Activated CD8-positive, alpha-beta T cell treated with anti-CD3 and anti-CD28 coated beads for 36 hours (primary cell): ENCODE results near the gene RPAIN. TPM values are rescaled to one million over a fixed set of nuclear protein-coding genes. Genes with fewer than 3 reads are reported as not detected.

Source experiments
- ATAC-seq: fragments of 200-7000 bp; cut with Tn5 transposase; one replicate; pipeline ENCODE4 v1.10.0; 2021; ENCODE audit warnings: mild to moderate bottlenecking, moderate library complexity
- CTCF ChIA-PET: fragments of 350-600 bp; sonication (Branson Sonifier 250); formaldehyde crosslinking; loops from one replicate; lab custom pipeline; 2021; ENCODE audit warnings: antibody characterized with exemption; lab: Charles Lee
- POLR2A ChIA-PET: fragments of 350-600 bp; sonication (Branson Sonifier 250); formaldehyde crosslinking; loops from one replicate; lab custom pipeline; 2021; ENCODE audit warnings: antibody characterized with exemption; lab: Charles Lee
- DNase-seq: peaks from one replicate; pipeline ENCODE4 v3.0.0-alpha.2; 2020
- H3K27ac Mint-ChIP-seq: one replicate; pipeline ENCODE4 v1.8.0; 2021; ENCODE audit warnings: mild to moderate bottlenecking, mixed read lengths
- H3K27me3 Mint-ChIP-seq: one replicate; pipeline ENCODE4 v1.8.0; 2021; ENCODE audit warnings: mixed read lengths
- H3K36me3 Mint-ChIP-seq: one replicate; pipeline ENCODE4 v1.8.0; 2021; ENCODE audit warnings: low read depth, mixed read lengths
- H3K4me1 Mint-ChIP-seq: one replicate; pipeline ENCODE4 v1.8.0; 2021; ENCODE audit warnings: low read depth, mixed read lengths
- H3K4me3 Mint-ChIP-seq: one replicate; pipeline ENCODE4 v1.8.0; 2021; ENCODE audit warnings: mild to moderate bottlenecking, moderate library complexity, mixed read lengths
- H3K9me3 Mint-ChIP-seq: one replicate; pipeline ENCODE4 v1.8.0; 2021; ENCODE audit warnings: mixed read lengths
- intact Hi-C: fragments of 100-400 bp; cut with micrococcal nuclease; formaldehyde crosslinking; loops from one replicate; pipeline ENCODE4 v1.10.0; 2022
- total RNA-seq, 2 experiments: library from RNA; stranded (reverse); gene quantifications; one replicate each; pipeline ENCODE4 v1.2.3, GENCODE V29; 2021
- TF ChIP-seq, protein P1 (sequence below): fragments of 200-600 bp; IDR thresholded peaks from one replicate; pipeline ENCODE4 v1.8.0; 2022; ENCODE audit warnings: antibody characterized with exemption, mild to moderate bottlenecking

Gene RPAIN, protein sequence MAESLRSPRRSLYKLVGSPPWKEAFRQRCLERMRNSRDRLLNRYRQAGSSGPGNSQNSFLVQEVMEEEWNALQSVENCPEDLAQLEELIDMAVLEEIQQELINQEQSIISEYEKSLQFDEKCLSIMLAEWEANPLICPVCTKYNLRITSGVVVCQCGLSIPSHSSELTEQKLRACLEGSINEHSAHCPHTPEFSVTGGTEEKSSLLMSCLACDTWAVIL
- total RNA-seq: 10 to 100 TPM; 56.9 to 61.4 TPM

DNA sequence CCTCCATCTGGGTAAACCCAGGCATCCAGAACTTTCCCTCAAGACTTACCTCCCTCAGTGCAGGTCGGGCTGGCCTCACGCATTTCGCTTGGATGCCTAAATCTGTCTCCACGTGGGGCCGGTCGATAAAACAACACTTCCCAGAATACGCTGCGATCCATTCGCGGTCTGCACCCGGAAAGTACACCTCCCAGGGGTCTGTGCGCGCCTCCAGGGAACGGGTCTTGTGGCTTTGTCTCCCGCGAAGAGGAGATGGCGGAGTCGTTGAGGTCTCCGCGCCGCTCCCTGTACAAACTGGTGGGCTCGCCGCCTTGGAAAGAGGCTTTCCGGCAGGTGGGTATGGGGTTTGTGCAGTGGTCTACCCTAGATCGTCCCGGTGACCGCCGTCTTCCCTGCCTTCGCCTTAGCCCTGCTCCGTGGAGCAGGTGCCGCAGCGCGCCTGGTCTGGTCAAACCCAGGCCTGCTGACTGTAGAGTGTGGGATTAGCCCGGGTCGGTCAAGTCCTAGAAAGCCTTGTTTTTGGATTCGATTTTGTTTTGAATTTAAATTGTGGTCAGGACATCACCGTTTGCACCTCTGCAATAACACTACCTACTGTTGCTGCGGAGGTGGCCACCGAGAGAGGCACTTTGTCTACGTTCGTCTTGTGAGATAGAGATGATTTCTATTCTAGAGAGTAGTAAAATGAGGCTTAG lies at the start of gene RPAIN:
TSS of gene RPAIN (plus strand) at position 224 of the 695 bp plus-strand sequence. CDS start at position 253, 29 bp downstream.
- Mint-ChIP-seq H3K9me3 (no peaks in the 10 kb centered on the region), H3K4me3 (peak within 1 kb of the TSS; percentile 100), H3K36me3 (peaks cover 57% of the 10 kb centered on the region), H3K27ac (peak within 1 kb of the TSS; percentile 100), H3K27me3 (no peaks in the 10 kb centered on the region), H3K4me1 (peaks cover 43% of the 10 kb centered on the region)
- CTCF ChIA-PET: interaction anchor here (3.8 kb wide), 1 partner anchor 19 kb away, joined by 43 read pairs; the partner anchor contains the start of gene C1QBP
- peak; percentile 70 for ATAC-seq
- TF ChIP-seq, protein P1, sequence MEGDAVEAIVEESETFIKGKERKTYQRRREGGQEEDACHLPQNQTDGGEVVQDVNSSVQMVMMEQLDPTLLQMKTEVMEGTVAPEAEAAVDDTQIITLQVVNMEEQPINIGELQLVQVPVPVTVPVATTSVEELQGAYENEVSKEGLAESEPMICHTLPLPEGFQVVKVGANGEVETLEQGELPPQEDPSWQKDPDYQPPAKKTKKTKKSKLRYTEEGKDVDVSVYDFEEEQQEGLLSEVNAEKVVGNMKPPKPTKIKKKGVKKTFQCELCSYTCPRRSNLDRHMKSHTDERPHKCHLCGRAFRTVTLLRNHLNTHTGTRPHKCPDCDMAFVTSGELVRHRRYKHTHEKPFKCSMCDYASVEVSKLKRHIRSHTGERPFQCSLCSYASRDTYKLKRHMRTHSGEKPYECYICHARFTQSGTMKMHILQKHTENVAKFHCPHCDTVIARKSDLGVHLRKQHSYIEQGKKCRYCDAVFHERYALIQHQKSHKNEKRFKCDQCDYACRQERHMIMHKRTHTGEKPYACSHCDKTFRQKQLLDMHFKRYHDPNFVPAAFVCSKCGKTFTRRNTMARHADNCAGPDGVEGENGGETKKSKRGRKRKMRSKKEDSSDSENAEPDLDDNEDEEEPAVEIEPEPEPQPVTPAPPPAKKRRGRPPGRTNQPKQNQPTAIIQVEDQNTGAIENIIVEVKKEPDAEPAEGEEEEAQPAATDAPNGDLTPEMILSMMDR: no peak
- peak; percentile 94 for DNase-seq
- intact Hi-C loops: no loop called here
- POLR2A ChIA-PET: interaction anchor here (0.6 to 4.4 kb wide), 22 partner anchors 8 to 588 kb away, joined by 3 to 40 read pairs (median 4); partner anchors contain the start of genes C1QBP, DERL2, DHX33 and MIS12

DNA sequence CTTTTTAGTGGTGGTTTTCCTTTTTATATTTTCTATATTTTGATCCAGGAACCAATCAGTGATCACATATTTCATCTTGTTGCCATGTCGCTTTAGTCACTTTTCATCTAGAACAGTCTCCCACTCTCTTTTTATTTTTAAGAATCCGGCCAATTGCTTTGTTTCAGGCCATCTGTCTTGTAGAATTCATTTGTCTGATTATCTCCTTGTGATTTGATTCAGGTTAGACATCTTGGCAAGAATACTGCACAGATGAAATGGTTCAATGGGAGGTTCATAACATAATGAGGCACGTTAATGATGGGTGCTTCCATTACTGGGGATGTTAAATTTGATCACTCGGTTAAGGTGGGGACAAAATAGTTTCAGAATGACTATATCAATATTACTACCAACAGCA lies 49.6 kb upstream of the RPAIN start:
- H3K36me3 Mint-ChIP-seq: peaks cover 42% of the 10 kb centered on the region
- peak overlapping the region; percentile 2 for H3K27ac Mint-ChIP-seq
- no peaks in the 10 kb centered on the region for H3K9me3 Mint-ChIP-seq
- intact Hi-C loops: no loop called here
- no peaks in the 10 kb centered on the region for H3K27me3 Mint-ChIP-seq
- no peak overlapping the region for H3K4me3 Mint-ChIP-seq
- TF ChIP-seq, protein P1: no peak
- H3K4me1 Mint-ChIP-seq: no peaks in the 10 kb centered on the region
- no peak for ATAC-seq
- DNase-seq: no peak
- POLR2A ChIA-PET: no interaction called here
- CTCF ChIA-PET: interaction anchor here (0.8 to 1.0 kb wide), 2 partner anchors 65 to 69 kb away, joined by 3 to 4 read pairs; no protein-coding TSS in a partner anchor

DNA sequence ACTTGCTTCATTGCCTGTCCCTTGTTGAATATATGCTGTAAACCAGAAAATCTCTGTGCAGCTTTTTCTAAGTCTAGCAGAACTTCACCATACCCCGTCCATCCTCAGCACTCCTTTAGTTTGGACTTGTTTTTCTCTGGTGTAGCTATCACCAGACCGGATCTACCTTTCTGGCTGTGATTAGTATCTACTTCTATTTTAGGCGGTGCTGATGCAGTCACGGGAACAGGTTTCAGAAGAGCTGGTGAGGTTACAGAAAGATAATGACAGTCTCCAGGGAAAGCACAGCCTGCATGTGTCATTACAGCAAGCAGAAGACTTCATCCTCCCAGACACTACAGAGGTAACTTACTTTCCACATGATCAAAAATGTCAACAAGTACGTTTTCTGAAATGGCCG lies 46.9 kb upstream of the RPAIN start:
- no peaks in the 10 kb centered on the region for H3K9me3 Mint-ChIP-seq
- TF ChIP-seq, protein P1: no peak
- intact Hi-C loops: no loop called here
- H3K27ac Mint-ChIP-seq: no peak overlapping the region
- no peak overlapping the region for H3K4me3 Mint-ChIP-seq
- CTCF ChIA-PET: no interaction called here
- no peaks in the 10 kb centered on the region for H3K4me1 Mint-ChIP-seq
- no peaks in the 10 kb centered on the region for H3K27me3 Mint-ChIP-seq
- H3K36me3 Mint-ChIP-seq: peaks cover 45% of the 10 kb centered on the region
- POLR2A ChIA-PET: interaction anchor here (1.0 to 1.7 kb wide), 3 partner anchors 9 to 66 kb away, joined by 3 to 5 read pairs (median 3); partner anchors contain the start of gene C1QBP
- DNase-seq (no peak), ATAC-seq (no peak)

DNA sequence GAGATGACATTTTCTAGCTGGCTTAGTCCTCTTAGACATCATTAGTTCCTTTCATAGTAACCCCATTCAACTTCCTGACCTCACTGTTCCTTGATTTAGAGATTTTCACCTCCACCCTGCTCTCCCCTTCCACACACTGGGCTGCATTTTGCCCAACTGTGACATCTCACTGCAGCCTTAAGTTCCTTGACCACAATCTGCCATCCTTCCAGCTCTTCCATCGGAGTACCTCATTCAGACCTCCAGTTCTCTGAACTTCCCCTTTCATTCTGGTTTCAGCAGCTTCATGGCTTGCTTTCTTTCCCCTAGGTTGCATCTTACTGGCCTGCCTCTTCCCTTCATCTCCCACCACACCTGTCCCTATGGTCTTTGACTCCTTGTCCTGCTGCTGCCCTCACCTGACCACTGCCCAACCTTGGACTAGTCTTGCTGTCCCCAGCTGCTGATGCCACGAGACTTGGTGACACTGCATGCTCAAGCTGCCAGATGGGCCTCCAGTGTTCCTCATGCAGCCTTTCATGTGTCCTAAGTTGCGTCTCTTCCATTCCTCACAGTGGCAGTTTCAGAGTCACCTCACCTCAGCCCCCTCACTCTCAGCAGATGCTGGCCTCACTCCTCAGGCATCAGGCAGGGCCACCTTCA lies 41.3 kb upstream of the RPAIN start:
- Mint-ChIP-seq H3K27me3 (no peaks in the 10 kb centered on the region), H3K27ac (peak overlapping the region; percentile 69), H3K36me3 (peaks cover 55% of the 10 kb centered on the region), H3K9me3 (no peaks in the 10 kb centered on the region), H3K4me1 (peaks cover 4% of the 10 kb centered on the region), H3K4me3 (no peak overlapping the region)
- no peak for DNase-seq
- ATAC-seq: no peak
- CTCF ChIA-PET: interaction anchor here (1.2 kb wide), 1 partner anchor 9 kb away, joined by 3 read pairs; no protein-coding TSS in a partner anchor
- TF ChIP-seq, protein P1: no peak
- POLR2A ChIA-PET: interaction anchor here (0.7 to 1.4 kb wide), 3 partner anchors 19 to 139 kb away, joined by 3 read pairs; no protein-coding TSS in a partner anchor
- intact Hi-C loops: no loop called here
